Vagina (tissue), 2 donors: ENCODE measurements around the gene UBR7. TPM values are rescaled to one million over a fixed set of nuclear protein-coding genes. Genes with fewer than 3 reads are reported as not detected.

Source experiments
- DNase-seq, 2 donors: peaks; one replicate each; pipeline ENCODE4 v3.0.0-alpha.2; 2017; ENCODE audit errors: extremely low spot score in 2 of 2
- H3K27ac ChIP-seq: fragments of 200-600 bp; sonication (generic); one replicate; pipeline ENCODE4 v1.5.1; 2019
- H3K27me3 ChIP-seq: fragments of 200-600 bp; sonication (generic); one replicate; pipeline ENCODE4 v1.5.1; 2019
- H3K36me3 ChIP-seq, 2 donors: fragments of 200-600 bp; sonication (generic); one replicate each; pipeline ENCODE4 v1.5.1; 2017 to 2019
- H3K4me1 ChIP-seq: fragments of 200-600 bp; sonication (generic); one replicate; pipeline ENCODE4 v1.5.1; 2019
- H3K4me3 ChIP-seq, 2 donors: fragments of 200-600 bp; sonication (generic); 1 replicate in 1 of 2; 2 replicates in 1 of 2; pipeline ENCODE4 v1.5.1; 2016 to 2019
- H3K9me3 ChIP-seq: fragments of 200-600 bp; sonication (generic); one replicate; pipeline ENCODE4 v1.5.1; 2019
- CTCF ChIP-seq, 3 experiments: fragments of 450-650 bp in 2 of 3; fragments of 200-600 bp in 1 of 3; sonication (generic) in 1 of 3; IDR thresholded peaks; one replicate each; pipeline ENCODE4 v1.5.1; 2017 to 2019; ENCODE audit warnings: antibody characterized with exemption in 3 of 3, mild to moderate bottlenecking in 2 of 3, moderate library complexity in 2 of 3
- POLR2A ChIP-seq, 2 donors: fragments of 450-650 bp; IDR thresholded peaks; one replicate each; pipeline ENCODE4 v1.6.1; 2017; ENCODE audit warnings: antibody characterized with exemption in 2 of 2, mild to moderate bottlenecking in 2 of 2, moderate library complexity in 2 of 2
- POLR2AphosphoS5 ChIP-seq, 2 donors: sonication (generic); formaldehyde crosslinking; IDR thresholded peaks; one replicate each; pipeline ENCODE4 v1.9.0; 2017; ENCODE audit warnings: antibody characterized with exemption in 2 of 2, mild to moderate bottlenecking in 2 of 2, low read depth in 1 of 2; ENCODE audit not compliant: insufficient read depth in 1 of 2
- intact Hi-C: fragments of 100-400 bp; cut with DNase I; formaldehyde crosslinking; loops from one replicate; pipeline ENCODE4 v1.15.1; 2023
- total RNA-seq: library from RNA; depleted of rRNA; stranded (reverse); fragments of >200 nt; gene quantifications from one replicate; pipeline ENCODE4 v1.2.3, GENCODE V29; 2016

UBR7 gene
- total RNA-seq, 1 donor from 2014 or later = 34.4 TPM

GRCh38 chr14:93234798-93235197 lies 27.7 kb downstream of the UBR7 start:
- intact Hi-C loops = no loop called here

GRCh38 chr14:93239869-93240677 lies 33.0 kb downstream of the UBR7 start:
- Histone ChIP-seq H3K9me3 (no peaks in the 10 kb centered on the region), H3K4me3 (no peak overlapping the region), H3K36me3 (peaks cover 0 to 32% of the 10 kb centered on the region in 2 donors), H3K27ac (no peak overlapping the region), H3K27me3 (no peaks in the 10 kb centered on the region), H3K4me1 (no peaks in the 10 kb centered on the region)
- intact Hi-C loops = no loop called here
- no peak for TF ChIP-seq CTCF (IDR thresholded peaks at IDR 0.05)
- no peak for TF ChIP-seq POLR2A (IDR thresholded peaks at IDR 0.05)
- TF ChIP-seq POLR2AphosphoS5 (IDR thresholded peaks at IDR 0.05; ENCODE audit: insufficient read depth in 1 of 2, low read depth in 1 of 2) = no peak
- DNase-seq = no peak

More at GRCh38 chr14:93234798-93235197, 27.7 kb downstream of the UBR7 start:
- no peak overlapping the region for H3K4me3 ChIP-seq
- H3K9me3 ChIP-seq = no peaks in the 10 kb centered on the region
- DNase-seq = no peak
- TF ChIP-seq POLR2A (IDR thresholded peaks at IDR 0.05) (no peak), CTCF (IDR thresholded peaks at IDR 0.05) (no peak)
- peaks cover 4% of the 10 kb centered on the region for H3K4me1 ChIP-seq
- no peak overlapping the region for H3K27ac ChIP-seq
- no peaks in the 10 kb centered on the region for H3K36me3 ChIP-seq
- no peaks in the 10 kb centered on the region for H3K27me3 ChIP-seq

- no peak for DNase-seq
- H3K36me3 ChIP-seq = peaks cover 0 to 37% of the 10 kb centered on the region in 2 donors
Observed at GRCh38 chr14:93240678-93241000, 33.6 kb downstream of the UBR7 start.

GRCh38 chr14:93245764-93246420 lies 38.8 kb downstream of the UBR7 start:
- TF ChIP-seq POLR2AphosphoS5 (IDR thresholded peaks at IDR 0.05; ENCODE audit: insufficient read depth in 1 of 2, low read depth in 1 of 2) (no peak), CTCF (IDR thresholded peaks at IDR 0.05) (no peak), POLR2A (IDR thresholded peaks at IDR 0.05) (no peak)
- no peak overlapping the region for H3K27ac ChIP-seq
- H3K4me1 ChIP-seq = no peaks in the 10 kb centered on the region
- DNase-seq = no peak
- no peaks in the 10 kb centered on the region for H3K27me3 ChIP-seq
- H3K9me3 ChIP-seq = no peaks in the 10 kb centered on the region
- no peak overlapping the region for H3K4me3 ChIP-seq
- H3K36me3 ChIP-seq = peaks cover 0 to 72% of the 10 kb centered on the region in 2 donors
- intact Hi-C loops = no loop called here

More at GRCh38 chr14:93240678-93241000, 33.6 kb downstream of the UBR7 start:
- TF ChIP-seq POLR2A (IDR thresholded peaks at IDR 0.05) (no peak), CTCF (IDR thresholded peaks at IDR 0.05) (no peak), POLR2AphosphoS5 (IDR thresholded peaks at IDR 0.05; ENCODE audit: insufficient read depth in 1 of 2, low read depth in 1 of 2) (no peak)
- intact Hi-C loops = no loop called here
- H3K9me3 ChIP-seq = no peaks in the 10 kb centered on the region
- no peaks in the 10 kb centered on the region for H3K4me1 ChIP-seq
- H3K4me3 ChIP-seq = no peak overlapping the region
- H3K27ac ChIP-seq = no peak overlapping the region
- no peaks in the 10 kb centered on the region for H3K27me3 ChIP-seq

- intact Hi-C loops = no loop called here
- TF ChIP-seq CTCF (IDR thresholded peaks at IDR 0.05) (no peak), POLR2A (IDR thresholded peaks at IDR 0.05) (no peak), POLR2AphosphoS5 (IDR thresholded peaks at IDR 0.05; ENCODE audit: insufficient read depth in 1 of 2, low read depth in 1 of 2) (no peak)
- H3K36me3 ChIP-seq = peaks cover 0 to 72% of the 10 kb centered on the region in 2 donors
Observed at GRCh38 chr14:93246534-93246933, 39.5 kb downstream of the UBR7 start.

More at GRCh38 chr14:93246534-93246933, 39.5 kb downstream of the UBR7 start:
- no peaks in the 10 kb centered on the region for H3K27me3 ChIP-seq
- H3K4me3 ChIP-seq = no peak overlapping the region
- H3K27ac ChIP-seq = no peak overlapping the region
- H3K9me3 ChIP-seq = no peaks in the 10 kb centered on the region
- H3K4me1 ChIP-seq = no peaks in the 10 kb centered on the region
- no peak for DNase-seq
